ENCODE measurements around the gene TMEM187. TPM values are rescaled to one million over a fixed set of nuclear protein-coding genes. Genes with fewer than 3 reads are reported as not detected.

Gene TMEM187
- total and polyA plus RNA-seq, 2 donors (not counting 3 experiments of a cell fraction or from before 2014, with no cell fraction given): 2.6 to 15.7 TPM

DNA sequence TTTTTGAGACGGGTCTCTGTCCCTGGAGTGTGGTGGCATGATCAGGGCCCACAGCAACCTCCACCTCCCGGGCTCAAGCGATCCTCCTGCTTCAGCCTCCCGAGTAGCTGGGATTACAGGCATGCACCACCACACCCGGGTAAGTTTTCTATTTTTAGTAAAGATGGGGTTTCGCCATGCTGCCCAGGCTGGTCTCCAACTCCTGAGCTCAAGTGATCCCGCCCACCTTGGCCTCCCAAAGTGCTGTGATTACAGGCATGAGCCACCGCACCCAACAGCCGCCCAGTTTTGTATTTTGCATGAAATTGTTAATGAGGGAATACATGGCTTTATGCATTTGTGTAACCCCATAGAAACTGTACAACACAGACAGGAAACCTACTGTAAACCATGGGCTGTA, 43.7 kb upstream of the TMEM187 start:
- Histone ChIP-seq H3K27ac (ENCODE audit: insufficient read depth, low read depth, low read length) (peak overlapping the region; percentile 32), H2AFZ (ENCODE audit: low read depth, low read length) (no peak overlapping the region), H3K27me3 (ENCODE audit: control insufficient read depth in 2 of 2, insufficient read depth in 2 of 2, low read length in 2 of 2) (no peaks in the 10 kb centered on the region), H3K9me3 (replicated peaks; ENCODE audit: control insufficient read depth, insufficient read depth, low read length) (no peaks in the 10 kb centered on the region), H3K9me1 (replicated peaks; ENCODE audit: control insufficient read depth, extremely low read depth, insufficient read depth, low read length) (no peaks in the 10 kb centered on the region), H4K20me1 (replicated peaks; ENCODE audit: control insufficient read depth, extremely low read depth, insufficient read depth, low read length) (no peaks in the 10 kb centered on the region), H3K4me1 (ENCODE audit: control insufficient read depth, extremely low read depth, insufficient read depth, low read length) (peaks cover 42% of the 10 kb centered on the region), H3K4me2 (ENCODE audit: insufficient read depth, low read length) (no peak overlapping the region), H3K79me2 (ENCODE audit: control insufficient read depth, insufficient read depth, low read length) (peaks cover 23% of the 10 kb centered on the region), H3K36me3 (ENCODE audit: control insufficient read depth in 2 of 2, extremely low read depth in 1 of 2, insufficient read depth in 2 of 2, low read length in 2 of 2) (peaks cover 0 to 14% of the 10 kb centered on the region in 2 experiments), H3K9ac (replicated peaks; ENCODE audit: extremely low read depth, insufficient read depth, low read length) (no peak overlapping the region), H3K4me3 (replicated peaks in 1 of 3; ENCODE audit: insufficient read depth in 1 of 3, low read depth in 1 of 3, low read length in 3 of 3) (no peak overlapping the region)
- intact Hi-C loops (cut with micrococcal nuclease): loop anchor here (1.0 kb wide), 2 partner anchors 18 to 43 kb away; partner anchors contain the start of gene TMEM187
- DNase-seq (ENCODE audit: low read depth, low spot score): no peak
- ChIA-PET CTCF (interaction anchor here (9.0 kb wide), 1 partner anchor 20 kb away, joined by 253 read pairs; the partner anchor contains the start of gene RENBP), POLR2A (interaction anchor here (0.6 to 0.9 kb wide), 2 partner anchors 20 to 441 kb away, joined by 3 to 5 read pairs; no protein-coding TSS in a partner anchor)
- no peak for FAIRE-seq
- dilution Hi-C loops (cut with MboI; ENCODE audit: extremely low pct_ligation_motif_present, low sequenced_read_pairs): no loop called here
- BruUV-seq (replicated peaks): no TSS peak
- TF ChIP-seq JUN (IDR thresholded peaks at IDR 0.05; ENCODE audit: borderline replicate concordance, insufficient read depth, insufficient read length, low read depth) (no peak), MYC (IDR thresholded peaks at IDR 0.05; ENCODE audit: low read depth, low read length) (no peak), EZH2 (IDR thresholded peaks at IDR 0.05; ENCODE audit: borderline replicate concordance, low read depth, low read length, severe bottlenecking) (no peak), FOS (IDR thresholded peaks at IDR 0.05; ENCODE audit: borderline replicate concordance, insufficient read depth, low read length) (no peak), POLR2AphosphoS5 (IDR thresholded peaks at IDR 0.05; ENCODE audit: insufficient read depth, low read depth, low read length) (no peak), POLR2A (IDR thresholded peaks at IDR 0.05; ENCODE audit: low read depth, low read length) (no peak), GATA2 (IDR thresholded peaks at IDR 0.05; ENCODE audit: insufficient read depth, insufficient read length, low read depth, low read length) (no peak)
- TF ChIP-seq, protein P1, sequence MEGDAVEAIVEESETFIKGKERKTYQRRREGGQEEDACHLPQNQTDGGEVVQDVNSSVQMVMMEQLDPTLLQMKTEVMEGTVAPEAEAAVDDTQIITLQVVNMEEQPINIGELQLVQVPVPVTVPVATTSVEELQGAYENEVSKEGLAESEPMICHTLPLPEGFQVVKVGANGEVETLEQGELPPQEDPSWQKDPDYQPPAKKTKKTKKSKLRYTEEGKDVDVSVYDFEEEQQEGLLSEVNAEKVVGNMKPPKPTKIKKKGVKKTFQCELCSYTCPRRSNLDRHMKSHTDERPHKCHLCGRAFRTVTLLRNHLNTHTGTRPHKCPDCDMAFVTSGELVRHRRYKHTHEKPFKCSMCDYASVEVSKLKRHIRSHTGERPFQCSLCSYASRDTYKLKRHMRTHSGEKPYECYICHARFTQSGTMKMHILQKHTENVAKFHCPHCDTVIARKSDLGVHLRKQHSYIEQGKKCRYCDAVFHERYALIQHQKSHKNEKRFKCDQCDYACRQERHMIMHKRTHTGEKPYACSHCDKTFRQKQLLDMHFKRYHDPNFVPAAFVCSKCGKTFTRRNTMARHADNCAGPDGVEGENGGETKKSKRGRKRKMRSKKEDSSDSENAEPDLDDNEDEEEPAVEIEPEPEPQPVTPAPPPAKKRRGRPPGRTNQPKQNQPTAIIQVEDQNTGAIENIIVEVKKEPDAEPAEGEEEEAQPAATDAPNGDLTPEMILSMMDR (IDR thresholded peaks at IDR 0.05; ENCODE audit: extremely low read depth in 1 of 2, insufficient read depth in 1 of 2, low read depth in 1 of 2, low read length in 2 of 2): no peak
- TF ChIP-seq, protein P2, sequence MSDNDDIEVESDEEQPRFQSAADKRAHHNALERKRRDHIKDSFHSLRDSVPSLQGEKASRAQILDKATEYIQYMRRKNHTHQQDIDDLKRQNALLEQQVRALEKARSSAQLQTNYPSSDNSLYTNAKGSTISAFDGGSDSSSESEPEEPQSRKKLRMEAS (IDR thresholded peaks at IDR 0.05; ENCODE audit: insufficient read depth, insufficient read length): no peak

Data from endothelial cell of umbilical vein (primary cell).